ENCODE measurements around the gene TNKS1BP1.

GRCh38 chr11:57313071-57313787, 11.5 kb downstream of the TNKS1BP1 start:
- TF ChIP-seq CTCF (IDR thresholded peaks at IDR 0.05) (no peak), POLR2A (IDR thresholded peaks at IDR 0.05) (no peak), POLR2AphosphoS5 (IDR thresholded peaks at IDR 0.05) (no peak), EP300 (IDR thresholded peaks at IDR 0.05) (no peak)
